Endothelial cell of umbilical vein (primary cell): Measurements from ENCODE around the gene HNRNPH1.

ENCODE experiments used
- CTCF ChIP-seq, 2 donors: IDR thresholded peaks; 1 replicate in 1 of 2; 2 replicates in 1 of 2; pipeline ENCODE4 v1.5.1; 2011; ENCODE audit warnings: low read length in 2 of 2, mild to moderate bottlenecking in 2 of 2, moderate library complexity in 2 of 2, control low read depth in 1 of 2, inconsistent platforms in 1 of 2, low read depth in 1 of 2; ENCODE audit not compliant: insufficient read depth in 1 of 2; ENCODE audit errors: extremely low read depth in 1 of 2
- POLR2A ChIP-seq: IDR thresholded peaks from 2 replicates; pipeline ENCODE4 v1.6.1; 2012; ENCODE audit warnings: low read depth, mild to moderate bottlenecking, control low read depth, low read length

GRCh38 chr5:179605026-179605833, 18.2 kb downstream of the HNRNPH1 start:
- TF ChIP-seq CTCF (IDR thresholded peaks at IDR 0.05; ENCODE audit: extremely low read depth in 1 of 2, insufficient read depth in 1 of 2, low read depth in 1 of 2, low read length in 2 of 2), result no peak
- TF ChIP-seq POLR2A, result no peak
